Stimulated activated naive B cell treated with anti-CD40 and anti-IgM and Interleukin-4, amounts not matched to agents 10 μg/mL and 1 μg/mL and 100 μg/mL, for 72 hours (primary cell): Measurements from ENCODE around the gene KRTAP9-7.

Experiments used
- ATAC-seq, 2 donors: fragments of 150-1000 bp; cut with Tn5 transposase; replicated peaks; 2 replicates each; pipeline ENCODE4 v1.10.0; 2021; ENCODE audit warnings: moderate library complexity in 1 of 2
- DNase-seq: peaks from one replicate; pipeline ENCODE4 v3.0.0; 2021
- H3K27ac Mint-ChIP-seq: one replicate; pipeline ENCODE4 v1.8.0; 2022; ENCODE audit warnings: mild to moderate bottlenecking, mixed read lengths
- H3K27me3 Mint-ChIP-seq, 2 donors: one replicate each; pipeline ENCODE4 v1.8.0; 2022; ENCODE audit warnings: mixed read lengths in 2 of 2
- H3K36me3 Mint-ChIP-seq, 2 donors: one replicate each; pipeline ENCODE4 v1.8.0; 2022; ENCODE audit warnings: mixed read lengths in 2 of 2, mild to moderate bottlenecking in 1 of 2
- H3K4me1 Mint-ChIP-seq, 2 donors: one replicate each; pipeline ENCODE4 v1.8.0; 2022; ENCODE audit warnings: mixed read lengths in 2 of 2, mild to moderate bottlenecking in 1 of 2
- H3K4me3 Mint-ChIP-seq, 2 donors: one replicate each; pipeline ENCODE4 v1.8.0; 2022; ENCODE audit warnings: mild to moderate bottlenecking in 2 of 2, mixed read lengths in 2 of 2, moderate library complexity in 1 of 2
- H3K9me3 Mint-ChIP-seq, 2 donors: one replicate each; pipeline ENCODE4 v1.8.0; 2022; ENCODE audit warnings: mixed read lengths in 2 of 2, mild to moderate bottlenecking in 1 of 2

Gene KRTAP9-7

DNA sequence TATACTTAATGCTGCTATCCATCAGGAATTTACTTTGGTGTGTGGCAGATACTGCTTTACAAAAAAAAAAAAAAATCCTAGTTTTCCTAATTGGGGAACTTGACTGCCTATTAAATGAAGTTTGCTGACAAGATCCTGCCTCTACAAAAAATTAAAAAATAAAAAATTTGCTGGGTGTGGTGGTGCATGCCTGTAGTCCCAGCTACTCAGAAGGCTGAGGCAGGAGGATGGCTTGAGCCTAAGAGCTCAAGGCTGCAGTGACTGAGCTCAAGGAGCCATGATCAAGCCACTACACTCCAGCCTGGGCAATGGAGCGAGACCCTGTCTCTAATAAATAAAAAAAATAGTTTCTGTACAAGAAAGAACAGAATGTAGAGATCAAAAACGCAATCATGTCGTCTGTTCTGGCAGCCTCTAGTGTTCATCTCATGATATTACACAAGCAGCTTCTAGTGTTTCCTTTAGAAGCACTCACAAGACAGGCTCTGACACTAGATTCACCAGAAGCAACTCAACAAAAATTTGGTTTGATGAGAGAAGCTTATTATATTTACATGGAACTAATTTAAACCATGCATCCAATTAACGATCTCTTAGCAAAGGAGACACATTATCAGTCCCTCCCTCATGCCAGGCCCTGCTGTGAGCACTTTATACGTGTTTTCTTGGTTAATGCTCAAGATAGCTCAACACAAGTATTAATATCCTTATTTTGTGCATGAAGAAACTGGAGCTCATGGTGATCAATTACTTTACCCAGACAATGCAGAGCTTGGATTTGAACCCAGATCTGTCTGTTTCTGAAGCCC is 46.8 kb downstream of the KRTAP9-7 start:
- no peak overlapping the region for H3K27ac Mint-ChIP-seq
- DNase-seq (no peak), ATAC-seq (peak; percentile 72 to 82)
- H3K27me3 Mint-ChIP-seq, result no peaks in the 10 kb centered on the region
- peaks cover 0 to 7% of the 10 kb centered on the region in 2 donors for H3K36me3 Mint-ChIP-seq
- peaks cover 0 to 8% of the 10 kb centered on the region in 2 donors for H3K4me1 Mint-ChIP-seq
- peaks cover 13% of the 10 kb centered on the region in 2 donors for H3K9me3 Mint-ChIP-seq
- H3K4me3 Mint-ChIP-seq, result no peak overlapping the region

DNA sequence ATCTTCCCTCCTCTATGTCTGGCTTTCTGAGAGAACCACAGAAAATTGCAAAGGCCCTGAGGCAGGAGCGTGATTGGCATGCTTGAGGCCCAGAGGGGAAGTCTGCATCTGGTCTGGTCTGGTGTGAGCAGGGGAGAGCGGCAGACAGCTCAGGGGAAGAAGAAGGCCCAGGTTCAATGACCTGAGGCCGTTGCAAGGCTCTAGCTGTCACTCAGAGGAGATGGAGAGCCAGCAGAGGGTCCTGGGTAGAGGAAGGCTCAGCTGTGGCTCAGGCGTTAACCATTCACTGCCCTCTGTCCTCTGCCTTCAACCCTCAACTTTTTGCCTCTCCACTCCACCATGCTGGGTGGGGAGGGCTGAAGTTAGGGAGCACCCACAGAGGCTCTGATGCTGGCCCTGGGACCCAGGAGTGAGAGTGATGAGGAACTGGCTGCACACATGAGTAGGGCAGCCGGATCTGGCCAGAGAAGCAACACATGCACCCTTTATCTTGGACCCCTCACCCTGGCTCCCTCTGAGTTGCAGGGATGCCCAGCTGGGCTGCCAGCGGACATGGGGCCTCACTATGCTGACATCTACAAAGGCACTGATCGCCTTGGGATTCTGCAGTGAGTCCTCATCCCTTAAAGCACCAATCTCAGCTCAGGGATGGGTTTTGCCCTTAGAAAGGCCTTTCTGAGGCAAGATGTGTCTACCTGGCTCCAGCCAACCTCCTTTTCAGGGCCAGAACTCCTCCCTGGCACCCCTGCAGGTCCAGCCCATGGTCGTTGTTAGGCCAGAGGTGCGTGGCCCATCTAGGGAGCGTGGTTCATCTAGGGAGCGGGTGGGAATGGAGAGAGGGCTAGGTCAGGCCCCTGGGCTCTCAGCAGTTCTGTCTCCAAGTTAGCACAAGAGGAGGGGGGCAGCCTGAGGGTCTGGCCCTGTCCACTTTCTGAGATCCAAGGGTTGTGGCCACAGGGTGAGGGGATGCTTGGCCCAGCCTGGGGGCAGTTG is 47.7 kb downstream of the KRTAP9-7 start:
- H3K36me3 Mint-ChIP-seq, result peaks cover 0 to 7% of the 10 kb centered on the region in 2 donors
- DNase-seq (no peak), ATAC-seq (no peak)
- no peaks in the 10 kb centered on the region for H3K27me3 Mint-ChIP-seq
- peaks cover 13% of the 10 kb centered on the region in 2 donors for H3K9me3 Mint-ChIP-seq
- H3K4me1 Mint-ChIP-seq, result peaks cover 0 to 9% of the 10 kb centered on the region in 2 donors
- H3K27ac Mint-ChIP-seq, result no peak overlapping the region
- no peak overlapping the region for H3K4me3 Mint-ChIP-seq

DNA sequence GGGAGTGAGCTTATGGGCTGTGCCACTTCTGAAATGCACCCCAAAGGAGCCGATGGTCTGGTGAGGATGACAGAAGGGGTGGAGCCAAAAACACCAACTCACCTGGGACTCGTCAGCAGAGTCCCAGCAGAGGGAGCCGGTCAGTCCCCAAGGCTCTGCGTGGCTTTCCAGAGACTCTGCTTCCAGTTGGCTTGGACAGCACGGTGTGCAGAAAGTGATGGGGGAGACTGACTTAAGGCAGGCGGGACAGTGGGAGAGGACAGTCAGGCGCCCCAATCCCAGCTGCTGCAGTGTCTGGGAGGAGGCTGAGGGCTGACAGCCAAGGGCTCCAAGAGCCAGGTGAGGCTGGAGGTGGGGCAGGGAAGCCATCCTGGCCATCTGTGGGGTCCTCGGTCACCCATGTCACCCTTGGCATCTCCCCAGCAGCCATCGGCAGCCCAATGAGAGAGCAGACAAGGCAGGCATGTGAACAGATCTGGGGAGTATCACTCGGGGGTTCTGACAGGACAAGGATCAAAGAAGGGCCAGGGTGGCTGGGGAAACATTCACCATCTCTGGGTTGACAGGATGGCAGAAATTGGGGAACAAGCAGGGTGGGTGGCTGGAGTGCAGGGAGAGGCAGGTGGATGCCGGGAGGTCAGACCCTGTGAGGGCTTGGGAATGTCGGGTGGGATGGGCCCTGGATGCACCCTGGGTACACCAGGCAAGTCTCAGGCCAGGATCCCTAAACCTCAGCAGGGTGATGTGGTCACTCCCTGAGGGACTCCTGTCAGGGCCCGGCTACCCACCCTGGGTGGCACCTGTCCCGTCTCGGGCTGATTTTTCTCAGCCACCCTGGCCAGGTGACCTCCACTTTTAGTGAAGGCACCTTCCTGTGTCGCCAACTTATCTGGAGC is 48.9 kb downstream of the KRTAP9-7 start:
- H3K27me3 Mint-ChIP-seq, result no peaks in the 10 kb centered on the region
- peaks cover 0 to 7% of the 10 kb centered on the region in 2 donors for H3K36me3 Mint-ChIP-seq
- H3K4me1 Mint-ChIP-seq, result peaks cover 0 to 9% of the 10 kb centered on the region in 2 donors
- H3K4me3 Mint-ChIP-seq, result no peak overlapping the region
- no peak overlapping the region for H3K27ac Mint-ChIP-seq
- ATAC-seq (peak in 1 of 2 donors; percentile 43), DNase-seq (no peak)
- peaks cover 11 to 13% of the 10 kb centered on the region in 2 donors for H3K9me3 Mint-ChIP-seq

DNA sequence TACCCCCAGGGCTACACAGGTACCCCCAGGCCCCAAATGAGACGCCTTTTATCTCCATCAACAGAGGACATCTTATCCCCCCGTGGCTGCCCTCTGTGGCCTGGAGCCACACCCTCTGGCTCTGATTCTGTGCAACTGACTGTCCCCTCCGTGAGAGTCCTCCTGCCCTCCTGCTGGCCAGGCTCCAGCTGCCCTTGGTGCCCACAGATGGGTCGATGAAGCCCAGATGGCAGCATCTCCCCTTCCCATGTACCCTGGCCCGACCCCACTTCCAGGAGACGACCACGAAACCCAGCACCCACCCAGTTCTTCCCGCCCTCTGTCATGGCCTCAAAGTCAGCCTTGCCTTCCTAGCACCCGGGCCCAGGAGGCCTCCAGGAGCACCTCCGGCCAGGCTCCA is 49.6 kb downstream of the KRTAP9-7 start:
- DNase-seq, result no peak

DNA sequence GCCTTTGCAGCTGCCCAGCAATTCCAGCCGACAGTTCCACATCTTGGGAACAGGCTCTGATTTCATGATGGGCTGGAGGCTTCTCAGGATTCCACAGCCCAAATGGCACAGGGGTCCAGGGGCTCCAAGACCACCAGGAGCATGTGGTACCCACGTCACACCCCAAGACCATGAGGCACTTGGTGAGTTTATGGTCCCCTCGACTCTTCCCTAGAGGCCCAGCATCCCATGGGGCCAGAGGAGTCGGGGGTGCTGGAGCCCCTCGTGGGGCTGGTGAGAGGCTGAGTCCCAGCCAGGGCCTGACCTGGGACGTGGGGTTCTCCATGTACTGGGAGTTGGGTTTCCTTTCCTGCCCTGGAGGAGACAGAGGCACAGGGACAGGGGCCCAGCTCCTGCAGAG is 50.1 kb downstream of the KRTAP9-7 start:
- peaks cover 2 to 3% of the 10 kb centered on the region in 2 donors for H3K9me3 Mint-ChIP-seq
- H3K36me3 Mint-ChIP-seq, result no peaks in the 10 kb centered on the region
- ATAC-seq (no peak), DNase-seq (no peak)
- no peak overlapping the region for H3K4me3 Mint-ChIP-seq
- H3K27me3 Mint-ChIP-seq, result no peaks in the 10 kb centered on the region
- H3K27ac Mint-ChIP-seq, result no peak overlapping the region
- peaks cover 0 to 9% of the 10 kb centered on the region in 2 donors for H3K4me1 Mint-ChIP-seq

More for the DNA sequence above, 49.6 kb downstream of the KRTAP9-7 start:
- H3K4me3 Mint-ChIP-seq, result no peak overlapping the region
- no peaks in the 10 kb centered on the region for H3K27me3 Mint-ChIP-seq
- no peak overlapping the region for H3K27ac Mint-ChIP-seq
- peaks cover 6% of the 10 kb centered on the region in 2 donors for H3K9me3 Mint-ChIP-seq
- H3K36me3 Mint-ChIP-seq, result peaks cover 0 to 4% of the 10 kb centered on the region in 2 donors
- no peak for ATAC-seq
- peaks cover 0 to 9% of the 10 kb centered on the region in 2 donors for H3K4me1 Mint-ChIP-seq
